Ishikawa (cell line): ENCODE measurements around the gene TM7SF3.

Source experiments
- CEBPB ChIP-seq: IDR thresholded peaks from 2 replicates; pipeline ENCODE4 v1.6.1; 2012
- CREB1 ChIP-seq: IDR thresholded peaks from 2 replicates; pipeline ENCODE4 v1.6.1; 2012; ENCODE audit warnings: low read depth
- EGR1 ChIP-seq: IDR thresholded peaks from 2 replicates; pipeline ENCODE4 v1.6.1; 2012
- EP300 ChIP-seq: IDR thresholded peaks from 2 replicates; pipeline ENCODE4 v1.6.1; 2012; ENCODE audit warnings: borderline replicate concordance
- FOXM1 ChIP-seq: IDR thresholded peaks from 2 replicates; pipeline ENCODE4 v1.6.1; 2012; ENCODE audit warnings: low read depth, borderline replicate concordance
- NFIC ChIP-seq: IDR thresholded peaks from 2 replicates; pipeline ENCODE4 v1.6.1; 2012
- RAD21 ChIP-seq: IDR thresholded peaks from 2 replicates; pipeline ENCODE4 v1.6.1; 2012; ENCODE audit warnings: low read depth
- REST ChIP-seq: IDR thresholded peaks from 2 replicates; pipeline ENCODE4 v1.6.1; 2012; ENCODE audit warnings: low read depth, mild to moderate bottlenecking
- TAF1 ChIP-seq: IDR thresholded peaks from 2 replicates; pipeline ENCODE4 v1.6.1; 2012; ENCODE audit warnings: low read depth, mild to moderate bottlenecking
- TCF12 ChIP-seq: IDR thresholded peaks from 2 replicates; pipeline ENCODE4 v1.6.1; 2012; ENCODE audit warnings: low read depth
- USF1 ChIP-seq: IDR thresholded peaks from 2 replicates; pipeline ENCODE4 v1.6.1; 2012
- YY1 ChIP-seq: IDR thresholded peaks from 2 replicates; pipeline ENCODE4 v1.6.1; 2012; ENCODE audit warnings: low read depth
- TF ChIP-seq, protein P1 (sequence below): IDR thresholded peaks from 2 replicates; pipeline ENCODE4 v1.6.1; 2012

GRCh38 chr12:27012239-27012981, 1.8 kb downstream of the TM7SF3 start:
- TF ChIP-seq FOXM1, result no peak
- TF ChIP-seq REST, result no peak
- no peak for TF ChIP-seq EP300
- no peak for TF ChIP-seq EGR1
- no peak for TF ChIP-seq YY1
- no peak for TF ChIP-seq USF1
- no peak for TF ChIP-seq CREB1
- no peak for TF ChIP-seq TCF12
- TF ChIP-seq NFIC, result no peak
- no peak for TF ChIP-seq CEBPB
- TF ChIP-seq, protein P1, sequence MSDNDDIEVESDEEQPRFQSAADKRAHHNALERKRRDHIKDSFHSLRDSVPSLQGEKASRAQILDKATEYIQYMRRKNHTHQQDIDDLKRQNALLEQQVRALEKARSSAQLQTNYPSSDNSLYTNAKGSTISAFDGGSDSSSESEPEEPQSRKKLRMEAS, result no peak
- no peak for TF ChIP-seq TAF1
- no peak for TF ChIP-seq RAD21
